ENCODE results near the gene FTL. TPM values are rescaled to one million over a fixed set of nuclear protein-coding genes. Genes with fewer than 3 reads are reported as not detected.

FTL gene
- total RNA-seq, 1 donor from 2014 or later = 4,020 TPM

DNA sequence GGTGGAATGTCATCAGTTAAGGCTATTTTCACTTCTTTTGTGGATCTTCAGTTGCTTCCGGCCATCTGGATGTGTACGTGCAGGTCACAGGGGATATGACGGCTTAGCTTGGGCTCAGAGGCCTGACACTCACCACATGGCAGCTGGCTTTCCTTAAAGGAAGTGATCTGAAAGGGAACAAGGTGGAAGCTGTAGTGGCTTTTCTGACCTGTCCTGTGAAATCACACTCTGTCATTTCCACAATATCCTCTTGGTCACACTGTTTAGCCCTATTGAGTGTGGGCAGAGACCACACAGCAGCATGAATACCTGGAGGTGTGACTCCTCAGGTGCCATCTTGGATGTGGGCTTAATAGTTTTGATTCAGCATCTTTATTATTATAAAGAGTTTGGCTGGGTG is 14.9 kb upstream of the FTL start:
- DNase-seq (ENCODE audit: low read depth) = no peak
- Mint-ChIP-seq H3K27me3 (ENCODE audit: low read depth, unreplicated experiment) (peaks cover 2% of the 10 kb centered on the region), H3K27ac (ENCODE audit: unreplicated experiment) (no peak overlapping the region), H3K4me3 (ENCODE audit: unreplicated experiment) (no peak overlapping the region), H3K9me3 (ENCODE audit: unreplicated experiment) (peaks cover 18% of the 10 kb centered on the region), H3K4me1 (ENCODE audit: low read depth, unreplicated experiment) (no peaks in the 10 kb centered on the region), H3K36me3 (ENCODE audit: low read depth, unreplicated experiment) (peaks cover 4% of the 10 kb centered on the region)
- no peak overlapping the region for H3K9ac ChIP-seq (ENCODE audit: low read length)
- H3K4me1 ChIP-seq (ENCODE audit: insufficient read depth, low read length) = no peaks in the 10 kb centered on the region
- H3K4me3 ChIP-seq (ENCODE audit: insufficient read depth, low read depth, low read length) = no peak overlapping the region
- H3K27me3 ChIP-seq (ENCODE audit: insufficient read depth, low read length) = no peaks in the 10 kb centered on the region
- H3K27ac ChIP-seq (ENCODE audit: low read depth, low read length) = no peak overlapping the region
- H3K36me3 ChIP-seq (ENCODE audit: insufficient read depth, low read length) = no peaks in the 10 kb centered on the region
- FAIRE-seq = no peak
- no peak overlapping the region for H2AFZ ChIP-seq (ENCODE audit: low read depth, low read length)
- H3K79me2 ChIP-seq (ENCODE audit: insufficient read depth, low read length) = peaks cover 5% of the 10 kb centered on the region
- peaks cover 5% of the 10 kb centered on the region for H3K9me3 ChIP-seq (ENCODE audit: insufficient read depth, low read depth, low read length)
- no peak overlapping the region for H3K4me2 ChIP-seq (ENCODE audit: low read length)
- no peak for TF ChIP-seq CTCF (IDR thresholded peaks at IDR 0.05; ENCODE audit: insufficient read depth, low read depth, low read length)
- no peak for TF ChIP-seq EZH2 (IDR thresholded peaks at IDR 0.05; ENCODE audit: insufficient read depth, low read length)
- no peaks in the 10 kb centered on the region for H4K20me1 ChIP-seq (ENCODE audit: insufficient read depth, low read length)

DNA sequence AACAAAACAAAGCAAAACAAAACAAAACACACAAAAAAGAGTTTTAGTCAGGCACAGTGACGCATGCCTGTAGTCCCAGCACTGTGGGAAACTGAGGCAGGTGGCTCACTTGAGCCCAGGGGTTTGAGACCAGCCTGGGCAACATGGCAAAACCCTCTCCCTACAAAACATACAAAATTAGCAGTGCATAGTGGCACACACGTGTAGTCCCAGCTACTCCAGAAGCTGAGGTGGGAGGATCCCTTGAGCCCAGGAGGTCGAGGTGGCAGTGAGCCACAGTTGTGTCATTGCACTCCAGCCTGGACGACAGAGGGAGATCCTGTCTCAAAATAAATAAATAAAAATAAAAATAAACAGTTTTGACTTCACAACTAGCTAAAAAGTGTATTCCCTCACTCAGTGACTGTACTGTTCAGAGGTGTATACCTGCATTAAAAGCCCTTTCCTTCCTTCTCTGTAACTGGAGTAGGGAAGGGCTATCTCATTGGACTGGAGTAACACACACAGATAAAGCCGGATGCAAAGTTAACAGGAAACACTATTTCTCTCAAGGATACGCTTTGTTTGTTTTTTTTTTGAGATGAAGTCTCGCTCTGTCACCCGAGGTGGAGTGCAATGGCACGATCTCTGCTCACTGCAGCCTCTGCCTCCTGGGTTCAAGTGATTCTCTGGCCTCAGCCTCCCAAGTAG is 14.1 kb upstream of the FTL start:
- Mint-ChIP-seq H3K36me3 (ENCODE audit: low read depth, unreplicated experiment) (peaks cover 10% of the 10 kb centered on the region), H3K27me3 (ENCODE audit: low read depth, unreplicated experiment) (peaks cover 2% of the 10 kb centered on the region), H3K4me1 (ENCODE audit: low read depth, unreplicated experiment) (peaks cover 6% of the 10 kb centered on the region), H3K9me3 (ENCODE audit: unreplicated experiment) (peaks cover 18% of the 10 kb centered on the region), H3K4me3 (ENCODE audit: unreplicated experiment) (no peak overlapping the region), H3K27ac (ENCODE audit: unreplicated experiment) (no peak overlapping the region)
- Histone ChIP-seq H3K9me3 (ENCODE audit: insufficient read depth, low read depth, low read length) (peaks cover 5% of the 10 kb centered on the region), H3K27ac (ENCODE audit: low read depth, low read length) (no peak overlapping the region), H2AFZ (ENCODE audit: low read depth, low read length) (no peak overlapping the region), H3K36me3 (ENCODE audit: insufficient read depth, low read length) (no peaks in the 10 kb centered on the region), H3K4me1 (ENCODE audit: insufficient read depth, low read length) (peaks cover 7% of the 10 kb centered on the region), H4K20me1 (ENCODE audit: insufficient read depth, low read length) (no peaks in the 10 kb centered on the region), H3K27me3 (ENCODE audit: insufficient read depth, low read length) (no peaks in the 10 kb centered on the region), H3K4me2 (ENCODE audit: low read length) (no peak overlapping the region), H3K79me2 (ENCODE audit: insufficient read depth, low read length) (peaks cover 13% of the 10 kb centered on the region), H3K4me3 (ENCODE audit: insufficient read depth, low read depth, low read length) (no peak overlapping the region), H3K9ac (ENCODE audit: low read length) (no peak overlapping the region)
- TF ChIP-seq EZH2 (IDR thresholded peaks at IDR 0.05; ENCODE audit: insufficient read depth, low read length) = no peak
- TF ChIP-seq CTCF (IDR thresholded peaks at IDR 0.05; ENCODE audit: insufficient read depth, low read depth, low read length) = no peak
- no peak for FAIRE-seq
- no peak for DNase-seq (ENCODE audit: low read depth)

GRCh38 chr19:48953141-48953540 is 12.0 kb upstream of the FTL start:
- no peaks in the 10 kb centered on the region for H3K9me3 ChIP-seq (ENCODE audit: insufficient read depth, low read depth, low read length)
- peaks cover 31% of the 10 kb centered on the region for H3K79me2 ChIP-seq (ENCODE audit: insufficient read depth, low read length)
- Mint-ChIP-seq H3K4me1 (ENCODE audit: low read depth, unreplicated experiment) (peaks cover 19% of the 10 kb centered on the region), H3K27ac (ENCODE audit: unreplicated experiment) (no peak overlapping the region), H3K36me3 (ENCODE audit: low read depth, unreplicated experiment) (peaks cover 18% of the 10 kb centered on the region), H3K9me3 (ENCODE audit: unreplicated experiment) (peaks cover 17% of the 10 kb centered on the region), H3K4me3 (ENCODE audit: unreplicated experiment) (no peak overlapping the region), H3K27me3 (ENCODE audit: low read depth, unreplicated experiment) (peaks cover 2% of the 10 kb centered on the region)
- H3K36me3 ChIP-seq (ENCODE audit: insufficient read depth, low read length) = peaks cover 5% of the 10 kb centered on the region
- DNase-seq (ENCODE audit: low read depth) (no peak), FAIRE-seq (no peak)
- no peaks in the 10 kb centered on the region for H4K20me1 ChIP-seq (ENCODE audit: insufficient read depth, low read length)
- no peak overlapping the region for H2AFZ ChIP-seq (ENCODE audit: low read depth, low read length)
- peaks cover 12% of the 10 kb centered on the region for H3K4me1 ChIP-seq (ENCODE audit: insufficient read depth, low read length)
- TF ChIP-seq CTCF (IDR thresholded peaks at IDR 0.05; ENCODE audit: insufficient read depth, low read depth, low read length) (no peak), EZH2 (IDR thresholded peaks at IDR 0.05; ENCODE audit: insufficient read depth, low read length) (no peak)
- H3K4me3 ChIP-seq (ENCODE audit: insufficient read depth, low read depth, low read length) = no peak overlapping the region
- H3K9ac ChIP-seq (ENCODE audit: low read length) = no peak overlapping the region
- H3K4me2 ChIP-seq (ENCODE audit: low read length) = no peak overlapping the region
- H3K27me3 ChIP-seq (ENCODE audit: insufficient read depth, low read length) = no peaks in the 10 kb centered on the region
- no peak overlapping the region for H3K27ac ChIP-seq (ENCODE audit: low read depth, low read length)
